BJ (cell line): ENCODE data around the gene UCK2. TPM values are rescaled to one million over a fixed set of nuclear protein-coding genes. Genes with fewer than 3 reads are reported as not detected.

Experiments used
- CTCF ChIA-PET: fragments of 350-600 bp; formaldehyde crosslinking; extraction: SDS; loops from one replicate; lab custom pipeline; 2021; ENCODE audit warnings: antibody characterized with exemption, inconsistent platforms; lab: Yijun Ruan, JAX
- POLR2A ChIA-PET: fragments of 300-600 bp; sonication (Branson Sonifier 250); formaldehyde crosslinking; extraction: SDS; loops from one replicate; lab custom pipeline; 2021; ENCODE audit warnings: antibody characterized with exemption; lab: Charles Lee
- DNase-seq: peaks from one replicate; pipeline ENCODE4 v3.0.0-alpha.2; 2011; ENCODE audit warnings: low read depth
- H3K27me3 ChIP-seq: 2 replicates; pipeline ENCODE4 v1.6.0; 2011; ENCODE audit warnings: low read length; ENCODE audit not compliant: control insufficient read depth, insufficient read depth
- H3K36me3 ChIP-seq: 2 replicates; pipeline ENCODE4 v1.5.1; 2011; ENCODE audit warnings: low read length; ENCODE audit not compliant: control insufficient read depth, insufficient read depth
- H3K4me3 ChIP-seq: 2 replicates; pipeline ENCODE4 v1.5.1; 2011; ENCODE audit warnings: low read depth, mild to moderate bottlenecking, control low read depth, low read length
- CTCF ChIP-seq: IDR thresholded peaks from 2 replicates; pipeline ENCODE4 v1.5.1; 2011; ENCODE audit warnings: low read depth, mild to moderate bottlenecking, control low read depth, inconsistent platforms, low read length, moderate library complexity; ENCODE audit not compliant: insufficient read depth
- polyA plus RNA-seq: library from polyadenylated mRNA; depleted of rRNA; stranded (reverse); fragments of >200 nt; gene quantifications from 2 replicates; pipeline ENCODE4 v1.2.3, GENCODE V29; 2011

Gene UCK2
- polyA plus RNA-seq, 1 experiment, result 57.7 TPM

- ChIA-PET CTCF (no interaction called here), POLR2A (no interaction called here)
- no peaks in the 10 kb centered on the region for H3K27me3 ChIP-seq
- DNase-seq, result no peak
- H3K4me3 ChIP-seq, result no peak overlapping the region
- no peaks in the 10 kb centered on the region for H3K36me3 ChIP-seq
- TF ChIP-seq CTCF, result no peak
Measured at GRCh38 chr1:165877411-165877810, 50.0 kb downstream of the UCK2 start.

- H3K36me3 ChIP-seq, result no peaks in the 10 kb centered on the region
- CTCF ChIA-PET, result no interaction called here
- POLR2A ChIA-PET, result no interaction called here
- TF ChIP-seq CTCF, result no peak
- H3K27me3 ChIP-seq, result no peaks in the 10 kb centered on the region
- no peak overlapping the region for H3K4me3 ChIP-seq
- no peak for DNase-seq
Measured at GRCh38 chr1:165877940-165878556, 50.6 kb downstream of the UCK2 start.

GRCh38 chr1:165879946-165880345 is 52.5 kb downstream of the UCK2 start:
- Histone ChIP-seq H3K27me3 (no peaks in the 10 kb centered on the region), H3K36me3 (no peaks in the 10 kb centered on the region), H3K4me3 (no peak overlapping the region)
- ChIA-PET POLR2A (no interaction called here), CTCF (no interaction called here)
- DNase-seq, result no peak
- TF ChIP-seq CTCF, result no peak

- Histone ChIP-seq H3K36me3 (no peaks in the 10 kb centered on the region), H3K27me3 (no peaks in the 10 kb centered on the region), H3K4me3 (no peak overlapping the region)
- POLR2A ChIA-PET, result no interaction called here
- CTCF ChIA-PET, result interaction anchor here (0.9 to 1.5 kb wide), 3 partner anchors 9 to 34 kb away, joined by 3 to 5 read pairs (median 3); no protein-coding TSS in a partner anchor
- TF ChIP-seq CTCF, result no peak
- DNase-seq, result no peak
Measured at GRCh38 chr1:165880993-165881392, 53.6 kb downstream of the UCK2 start.

- CTCF ChIA-PET, result interaction anchor here (0.9 to 1.5 kb wide), 6 partner anchors 9 to 32 kb away, joined by 3 to 5 read pairs (median 3); no protein-coding TSS in a partner anchor
- no peak overlapping the region for H3K4me3 ChIP-seq
- DNase-seq, result no peak
- no peaks in the 10 kb centered on the region for H3K27me3 ChIP-seq
- TF ChIP-seq CTCF, result no peak
- POLR2A ChIA-PET, result no interaction called here
- no peaks in the 10 kb centered on the region for H3K36me3 ChIP-seq
Measured at GRCh38 chr1:165882168-165882837, 54.9 kb downstream of the UCK2 start.
